Measurements from ENCODE around the gene SERTAD2.
A peak's percentile ranks its signal among the peaks of the same experiment; 100 is the strongest.

The SERTAD2 gene

DNA sequence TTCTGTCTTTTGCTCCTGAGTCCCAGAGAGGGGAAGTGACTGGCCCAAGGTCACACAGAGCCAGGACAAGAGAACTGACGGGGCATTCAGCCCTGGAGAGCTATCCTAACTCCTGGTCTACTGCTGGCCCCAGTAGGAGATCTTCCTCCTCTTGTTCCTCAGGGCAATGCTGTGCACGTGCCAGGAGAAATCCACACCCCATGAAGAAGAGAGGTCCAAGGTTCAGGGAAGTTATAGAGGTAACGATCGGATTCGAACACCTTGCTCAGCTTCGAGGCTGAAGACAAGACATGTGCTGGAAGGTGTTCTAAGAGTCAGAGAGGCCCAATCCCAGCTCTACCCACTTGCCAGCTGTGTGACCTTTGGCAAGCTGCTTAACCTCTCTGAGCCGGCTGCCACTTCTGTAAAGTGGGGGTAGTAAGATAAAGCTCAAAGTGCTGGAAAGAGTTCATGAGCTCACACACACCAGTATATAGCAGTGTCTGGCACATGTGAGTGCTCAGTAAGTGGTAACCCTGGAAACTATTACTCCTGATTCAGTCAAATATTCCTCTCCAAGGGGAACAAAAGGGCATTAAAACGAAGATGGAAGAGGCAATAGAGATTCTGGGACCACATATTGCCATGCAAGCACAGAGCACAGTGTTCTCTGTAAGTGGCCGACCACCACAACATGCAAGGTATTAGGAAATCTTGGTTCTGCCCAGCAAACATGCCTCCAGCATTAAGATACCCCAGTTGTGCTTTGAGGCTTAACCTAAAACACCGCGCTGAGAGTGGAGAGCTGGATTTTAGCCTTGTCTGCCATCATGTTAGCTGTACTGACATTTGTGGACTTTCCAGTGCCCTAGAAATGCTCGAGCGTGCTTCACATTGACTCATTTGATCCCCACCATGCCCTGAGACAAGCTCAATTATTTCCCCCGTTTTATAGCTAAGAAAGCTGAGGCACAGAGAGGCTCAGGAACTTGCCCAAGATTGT lies 25.6 kb downstream of the SERTAD2 start:
- DNase-seq, result no peak

DNA sequence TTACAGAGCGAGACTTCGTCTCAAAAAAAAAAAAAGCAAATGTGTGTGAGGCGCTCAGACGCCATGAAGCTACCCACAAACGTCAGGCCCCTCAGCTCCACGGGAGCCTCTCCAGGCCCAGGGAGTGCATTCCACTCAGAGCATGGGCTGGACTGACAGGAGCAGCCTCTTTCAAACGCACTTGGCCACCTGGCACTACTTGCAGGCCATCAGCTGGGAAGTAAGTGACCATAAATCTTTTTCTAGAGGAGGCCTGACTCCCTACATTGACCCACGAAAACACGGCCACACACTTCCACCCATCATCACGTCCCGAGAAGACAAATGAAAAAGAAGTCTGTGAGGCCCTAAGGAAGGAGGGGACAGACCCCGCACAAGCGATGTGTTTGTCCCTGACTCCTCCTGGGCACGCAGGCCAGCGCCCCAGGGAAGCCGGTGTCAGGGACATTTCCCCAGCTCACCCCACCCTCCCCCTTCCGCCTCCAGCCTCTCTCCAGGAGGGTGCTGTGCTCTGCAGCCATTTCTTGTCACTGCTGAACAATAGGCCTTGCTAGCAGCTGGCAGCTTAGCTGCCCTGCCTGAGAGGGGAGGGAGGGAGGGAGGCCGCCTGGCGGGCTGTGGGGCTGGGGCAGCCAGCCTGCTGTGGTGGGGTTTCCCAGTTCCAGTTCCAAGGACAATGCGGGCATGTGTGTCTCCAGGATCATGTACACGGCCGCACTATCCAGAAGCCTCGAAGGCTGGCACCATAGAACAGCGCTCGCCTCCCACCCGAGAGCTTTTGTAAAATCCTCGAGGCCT lies 26.6 kb downstream of the SERTAD2 start:
- no peak for DNase-seq

DNA sequence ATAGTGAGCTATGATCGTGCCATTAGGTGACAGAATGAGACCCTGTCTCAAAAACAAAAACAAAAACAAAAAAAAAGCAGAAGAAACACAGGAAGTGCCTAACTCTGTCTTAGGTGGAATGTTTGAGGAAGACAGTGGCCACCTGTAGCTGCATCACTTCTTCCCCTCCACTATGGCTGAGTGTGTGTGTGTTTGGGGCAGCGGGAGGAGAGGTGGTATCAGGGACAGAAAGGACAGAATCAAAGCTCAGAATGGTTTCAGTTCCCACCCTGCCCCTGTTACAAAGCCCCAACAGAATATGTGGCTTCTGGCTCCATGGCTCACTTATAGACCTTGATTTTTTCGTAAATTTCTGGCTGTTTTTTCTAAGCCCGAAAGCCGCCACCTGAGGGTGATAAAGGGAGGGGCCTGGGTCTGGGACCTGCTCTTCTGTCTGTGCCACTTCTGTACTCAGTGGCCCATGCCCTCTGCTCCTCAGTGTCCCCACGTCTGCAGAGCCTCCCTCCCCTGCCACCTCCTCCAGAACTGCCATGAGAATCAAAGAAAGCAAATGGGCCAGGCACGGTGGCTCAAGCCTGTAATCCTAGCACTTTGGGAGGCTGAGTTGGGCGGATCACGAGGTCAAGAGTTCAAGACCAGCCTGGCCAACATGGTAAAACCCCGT lies 27.4 kb downstream of the SERTAD2 start:
- no peak for DNase-seq

DNA sequence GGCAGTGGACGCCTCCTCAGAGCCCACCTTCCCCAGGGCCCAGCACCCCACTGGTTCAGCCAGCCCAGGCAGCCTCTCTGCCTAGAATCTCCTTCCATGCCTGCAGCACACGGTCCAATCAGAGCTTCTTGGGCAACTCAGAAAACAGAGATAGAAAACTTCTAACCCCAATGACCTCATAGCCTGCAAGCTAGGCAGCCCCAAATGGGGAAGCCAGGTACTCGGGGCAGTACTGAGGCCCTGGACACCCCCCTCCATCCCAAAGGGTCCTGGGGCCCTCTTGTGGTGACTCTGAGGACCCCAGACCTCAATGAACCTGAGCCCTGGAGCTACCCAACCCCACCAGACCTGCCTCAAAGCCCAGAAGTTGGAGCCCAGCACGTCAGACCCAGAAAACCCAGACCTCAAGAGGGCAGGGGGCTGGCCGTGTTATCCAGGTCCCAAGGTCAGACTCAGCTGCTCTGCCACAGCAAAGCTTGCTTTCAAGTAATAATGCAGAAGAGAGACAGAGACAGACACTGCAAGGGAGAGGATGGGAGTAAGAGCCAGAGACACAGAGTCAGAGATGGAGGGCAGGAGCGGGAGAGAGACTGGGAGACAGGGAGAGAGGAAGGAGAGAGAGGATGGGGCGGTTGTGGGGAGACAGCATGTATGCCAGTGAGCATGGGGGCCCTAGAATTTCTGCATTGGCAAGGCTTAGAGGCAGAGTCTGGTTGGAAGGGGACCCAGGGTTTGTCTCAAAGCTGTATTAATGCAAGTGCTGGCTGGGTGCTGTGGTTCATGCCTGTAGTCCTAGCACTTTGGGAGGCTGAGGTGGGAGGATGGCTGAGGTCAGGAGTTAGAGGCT lies 28.2 kb downstream of the SERTAD2 start:
- DNase-seq, result no peak

DNA sequence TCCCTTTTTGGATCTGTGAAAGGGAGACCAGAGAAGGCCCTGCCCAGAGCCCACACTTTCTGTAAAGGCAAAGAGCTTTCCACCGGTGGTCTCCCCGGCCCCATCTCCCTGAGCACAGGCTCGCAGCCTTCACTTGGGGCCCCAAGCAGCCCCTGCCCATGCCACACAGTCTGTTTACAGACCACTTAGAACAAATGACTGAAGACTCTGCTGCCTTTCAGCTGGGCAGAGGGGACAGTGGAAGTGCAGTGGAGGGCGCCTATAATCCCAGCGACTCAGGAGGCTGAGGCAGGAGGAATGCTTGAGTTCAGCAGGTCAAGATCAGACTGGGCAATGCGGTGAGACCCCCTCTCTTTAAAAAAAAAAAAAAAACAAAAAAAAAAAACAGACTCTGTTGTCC lies 28.9 kb downstream of the SERTAD2 start:
- no peak for DNase-seq

DNA sequence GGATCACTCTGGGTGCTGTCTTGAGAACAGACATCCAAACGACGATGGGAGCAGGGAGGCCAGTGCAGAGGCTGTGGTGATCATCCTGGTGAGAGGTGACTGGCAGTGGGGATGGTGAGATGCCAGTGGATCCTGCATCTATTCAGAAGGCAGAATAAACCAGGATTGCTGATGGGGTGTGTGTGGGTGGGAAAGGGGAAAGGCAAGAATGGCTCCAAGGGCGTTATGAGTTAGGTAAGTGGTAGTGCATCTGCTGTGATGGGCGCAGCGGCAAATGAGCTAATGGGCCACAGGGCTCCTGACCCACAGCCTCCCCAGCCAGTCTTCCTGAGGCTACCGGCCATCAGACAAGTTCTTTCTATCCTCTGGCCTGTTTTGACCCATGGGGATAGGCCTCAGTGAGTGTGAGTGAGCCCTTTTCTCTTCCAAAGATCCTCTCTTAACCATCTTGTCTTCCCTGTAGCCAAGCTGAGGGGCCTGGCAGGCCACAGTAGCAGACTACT lies 29.6 kb downstream of the SERTAD2 start:
- DNase-seq, result no peak

DNA sequence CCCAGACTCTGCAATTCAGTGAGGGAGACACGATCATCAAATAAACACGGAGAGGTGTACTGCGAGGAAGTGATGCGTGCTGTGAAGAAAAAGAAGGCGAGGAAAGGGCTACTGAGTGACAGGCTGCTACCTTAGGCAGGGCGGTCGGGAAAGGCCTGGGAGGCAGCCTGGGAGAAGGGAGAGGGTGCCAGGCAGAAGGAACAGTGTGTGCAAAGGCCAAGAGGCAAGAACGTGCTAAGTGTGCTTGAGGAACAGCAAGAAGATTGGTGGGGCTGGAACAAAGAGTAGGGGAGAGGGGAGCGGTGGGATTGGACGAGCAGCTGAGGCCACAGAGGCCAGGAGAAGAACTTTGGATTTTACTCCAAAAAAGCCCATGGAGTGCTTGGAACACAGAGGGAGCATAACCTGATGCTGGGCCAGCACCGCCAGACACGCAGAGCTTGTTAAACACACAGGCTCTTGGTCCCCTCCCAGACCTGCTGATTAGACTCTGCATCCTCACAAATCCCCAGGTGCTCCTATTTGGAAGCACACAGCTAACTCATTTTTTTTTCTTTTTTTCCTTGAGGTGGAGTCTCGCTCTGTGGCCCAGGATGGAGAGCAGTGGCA lies 30.4 kb downstream of the SERTAD2 start:
- DNase-seq, result no peak

DNA sequence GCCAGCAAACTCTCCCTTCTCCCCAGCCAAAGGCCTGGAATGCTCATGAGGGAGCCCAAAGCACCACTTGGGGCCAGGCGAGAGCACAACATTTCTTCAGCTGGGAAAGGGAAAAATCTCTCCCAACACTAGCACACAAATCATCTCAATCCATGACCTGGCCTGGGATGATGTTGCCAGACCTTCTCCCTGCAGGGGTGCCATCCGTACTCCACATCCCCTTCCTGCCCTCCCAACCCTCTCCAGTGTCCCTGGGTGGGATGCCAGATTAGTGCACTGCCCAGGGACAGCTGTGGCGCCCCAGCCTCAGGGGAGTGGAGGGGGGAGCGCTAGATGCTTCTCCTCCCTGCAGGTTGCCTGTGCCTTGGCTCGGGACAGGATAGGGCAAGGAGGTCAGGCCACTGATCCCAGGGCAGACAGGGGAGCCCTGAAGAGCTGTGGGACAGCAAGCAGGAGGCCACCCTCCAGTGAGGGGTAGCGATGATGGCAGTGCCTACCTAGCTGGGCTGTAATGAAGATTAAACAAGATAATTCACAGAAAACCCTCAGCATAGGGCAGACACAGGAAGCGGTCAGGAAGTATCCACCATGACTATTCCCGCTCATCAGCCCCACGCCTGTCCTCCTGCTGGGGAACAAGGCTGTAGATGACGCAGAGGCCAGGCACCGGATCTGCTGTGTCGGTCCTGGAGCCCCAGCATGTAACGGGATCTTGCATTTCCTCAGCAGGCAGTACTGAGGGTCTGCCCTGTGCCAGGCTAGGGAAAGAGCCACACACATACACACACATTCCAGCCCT lies 31.1 kb downstream of the SERTAD2 start:
- no peak for DNase-seq

DNA sequence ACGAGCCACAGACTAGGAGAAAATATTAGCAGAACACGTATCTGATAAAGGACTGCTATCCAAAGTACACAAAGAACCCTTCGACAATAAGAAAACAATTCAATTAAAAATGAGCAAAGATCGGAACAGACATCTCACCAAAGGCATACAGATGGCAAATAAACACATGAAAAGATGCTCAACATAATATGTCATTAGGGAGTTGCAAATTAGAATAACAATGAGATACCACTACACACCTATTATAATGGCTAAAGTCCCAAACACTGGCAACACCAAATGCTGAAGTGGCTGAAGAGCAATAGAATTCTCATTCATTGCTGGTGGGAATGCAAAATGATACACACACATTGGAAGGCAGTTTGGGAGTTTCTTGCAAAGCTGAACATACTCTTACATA lies 33.1 kb downstream of the SERTAD2 start:
- DNase-seq, result no peak

DNA sequence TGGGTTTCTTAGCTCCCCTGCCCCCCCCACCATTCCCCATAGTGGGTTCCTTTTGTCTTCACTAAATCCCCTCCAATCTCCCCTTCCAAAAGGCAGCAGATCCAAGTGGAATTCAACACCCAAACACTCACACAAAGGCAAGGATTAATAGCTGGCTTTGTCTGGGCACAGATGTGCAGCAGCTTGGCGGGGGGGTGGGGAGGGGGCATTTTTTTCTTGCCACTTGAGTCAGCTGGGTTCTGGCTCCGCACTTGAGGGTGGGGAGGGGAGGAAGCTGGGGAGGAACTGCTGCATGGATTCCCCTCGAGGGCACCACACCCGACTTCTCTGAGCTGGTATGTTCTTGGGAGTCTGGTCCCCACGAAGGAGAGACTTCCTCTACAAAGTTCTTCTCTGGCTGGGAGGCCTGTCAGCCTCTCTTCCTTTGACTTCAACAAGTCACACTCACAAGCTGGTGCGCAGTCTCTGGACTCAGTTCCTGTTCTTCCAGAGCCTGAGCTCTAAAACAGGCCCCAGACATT lies 36.0 kb downstream of the SERTAD2 start:
- DNase-seq, result no peak

DNA sequence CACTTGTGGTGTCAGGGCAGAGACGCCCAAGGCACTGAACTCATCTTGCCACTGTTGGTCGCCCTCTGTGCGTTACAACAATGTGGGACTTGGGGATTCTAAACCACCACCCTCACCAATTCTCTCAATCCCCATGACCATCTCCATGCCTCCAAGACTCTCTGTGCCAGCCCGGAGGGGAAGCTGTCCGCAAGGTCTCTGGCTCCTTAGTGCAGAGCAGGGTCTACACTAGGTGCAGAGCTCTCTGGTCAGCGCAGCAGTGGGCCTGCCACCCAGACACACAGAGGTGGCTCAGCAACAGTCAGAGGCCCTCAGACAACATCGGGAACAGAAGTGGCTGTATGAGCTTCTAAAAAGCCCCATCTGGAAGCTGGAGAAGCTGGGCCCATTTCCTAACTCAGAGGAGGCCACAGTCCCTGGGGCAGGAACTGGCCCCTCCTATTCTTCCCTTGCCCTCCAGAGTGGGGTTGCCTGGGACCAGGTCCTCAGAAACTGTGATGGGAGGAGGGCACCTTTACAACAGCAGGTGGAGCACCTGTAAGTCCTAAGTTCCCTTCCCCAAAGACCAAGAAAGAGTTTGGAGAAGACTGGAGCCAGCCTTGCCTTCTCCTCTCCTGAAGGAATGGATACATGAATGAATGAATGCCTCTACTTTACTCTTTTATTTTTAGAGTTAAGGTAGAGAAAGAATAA lies 37.7 kb downstream of the SERTAD2 start:
- no peak for DNase-seq

DNA sequence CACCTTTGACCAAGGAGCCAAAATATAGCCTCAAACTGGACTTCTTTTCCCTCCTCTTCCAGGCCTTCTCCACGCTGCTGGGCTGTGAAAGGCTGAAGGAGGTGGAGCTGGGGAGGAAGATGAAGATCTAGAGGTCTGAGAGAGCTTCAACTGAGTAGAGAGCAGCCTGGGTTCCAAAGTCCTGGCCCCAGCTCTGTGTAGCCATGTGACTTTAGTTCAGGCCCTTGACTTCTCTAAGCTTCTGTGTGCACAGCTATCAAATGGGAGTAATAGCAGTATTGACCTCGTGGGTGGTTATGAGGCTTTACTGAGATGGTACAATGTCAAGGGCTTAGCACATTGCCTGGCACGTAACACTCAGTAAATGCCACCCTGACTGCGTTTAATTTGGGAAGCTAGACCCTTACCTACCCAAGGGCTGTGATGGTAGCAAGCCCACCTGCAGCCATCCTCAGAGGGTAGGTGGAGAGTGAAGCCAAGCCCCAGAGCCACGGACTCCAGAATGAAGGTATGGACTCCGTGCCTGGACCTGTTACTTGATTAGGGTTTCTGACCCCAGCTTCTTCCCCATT lies 38.4 kb downstream of the SERTAD2 start:
- DNase-seq, result no peak

DNA sequence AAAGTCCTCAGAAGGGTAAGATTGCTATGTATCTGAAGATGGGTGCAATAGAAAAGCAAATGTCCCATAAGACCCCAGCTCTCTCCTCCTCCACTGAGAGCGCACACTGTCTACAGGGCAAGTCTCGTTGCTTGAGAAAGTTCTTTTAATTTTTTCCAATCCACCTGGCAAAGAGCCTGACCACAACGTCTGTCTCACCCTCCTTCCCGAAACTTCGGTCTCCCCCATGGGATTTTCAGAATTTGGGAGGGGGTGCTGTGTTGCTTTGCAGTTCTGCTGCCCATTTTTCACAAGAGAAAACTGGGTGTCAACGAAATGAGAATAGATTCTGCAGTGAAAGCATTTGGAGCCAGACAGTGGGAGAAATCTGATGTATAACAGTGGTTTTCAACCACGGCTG lies 40.4 kb downstream of the SERTAD2 start:
- no peak for DNase-seq

DNA sequence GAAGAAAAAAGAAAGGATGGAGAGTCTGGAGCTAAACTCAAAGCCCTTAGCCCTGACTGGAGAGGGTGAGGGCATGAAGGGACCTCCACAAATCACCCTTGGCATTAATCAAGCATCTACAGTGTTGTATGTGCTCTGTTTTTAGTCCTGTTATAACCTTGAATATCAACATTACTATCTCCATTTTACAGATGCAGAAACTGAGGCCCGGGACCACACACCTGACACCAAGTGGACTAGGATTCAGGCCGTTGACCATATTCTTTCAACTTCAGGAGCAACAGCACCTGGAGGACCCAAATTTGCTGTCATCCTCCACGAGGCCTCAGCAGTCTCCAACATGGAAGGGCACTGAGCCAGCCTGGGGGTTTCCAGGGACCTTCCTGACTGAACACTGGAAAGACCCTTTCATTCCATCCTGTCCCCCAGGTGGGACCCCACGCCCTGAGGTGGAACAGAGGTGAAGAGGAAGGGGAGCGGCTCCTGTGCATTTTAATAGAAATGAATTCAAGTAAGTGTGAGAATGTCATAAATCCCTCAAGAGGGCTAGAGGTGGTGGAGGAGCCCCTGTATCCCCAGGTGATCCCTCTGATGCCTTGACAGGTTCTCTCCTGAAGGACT lies 41.0 kb downstream of the SERTAD2 start:
- no peak for DNase-seq

DNA sequence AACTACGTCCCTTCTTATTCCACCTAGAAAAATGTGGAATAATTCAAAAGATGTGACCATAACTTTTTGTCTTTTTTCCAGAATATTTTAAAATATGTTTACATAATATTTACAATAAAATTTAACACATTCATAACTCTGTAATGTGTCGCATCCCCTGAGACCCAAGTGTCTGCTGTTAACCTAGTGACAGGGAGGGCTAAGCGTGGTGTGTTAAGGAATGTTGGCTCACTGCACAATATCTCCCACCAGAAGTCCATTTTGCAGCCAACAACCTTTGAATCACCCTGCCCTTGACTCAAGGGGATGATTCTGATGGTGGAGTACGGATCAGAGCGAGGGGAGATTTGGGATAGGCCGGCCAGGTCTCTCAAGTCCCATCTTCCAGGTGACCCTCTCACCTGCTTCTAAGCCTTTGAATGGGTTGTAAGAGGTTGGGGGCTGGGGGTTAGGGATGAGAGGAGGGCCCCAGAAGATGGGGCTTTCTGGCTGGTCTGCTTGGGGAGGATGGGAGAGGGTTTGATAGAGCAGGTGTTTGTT lies 43.3 kb downstream of the SERTAD2 start:
- no peak for DNase-seq

DNA sequence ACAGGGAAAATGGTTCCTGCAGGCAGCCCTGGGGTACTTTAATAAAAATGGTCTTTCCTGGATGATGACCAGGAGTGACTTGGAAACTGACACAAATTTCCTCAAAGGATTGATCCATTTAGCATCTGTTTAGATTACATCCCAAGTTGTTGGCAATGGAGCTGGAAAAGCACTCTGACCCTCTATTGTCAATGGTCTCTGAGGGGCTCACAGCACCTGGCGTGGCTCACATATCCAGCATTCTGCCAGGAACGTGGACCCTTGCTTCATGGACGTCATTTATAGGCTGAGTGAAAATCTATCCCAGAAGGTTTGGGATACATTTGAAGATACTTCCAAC lies 43.8 kb downstream of the SERTAD2 start:
- no peak for DNase-seq

DNA sequence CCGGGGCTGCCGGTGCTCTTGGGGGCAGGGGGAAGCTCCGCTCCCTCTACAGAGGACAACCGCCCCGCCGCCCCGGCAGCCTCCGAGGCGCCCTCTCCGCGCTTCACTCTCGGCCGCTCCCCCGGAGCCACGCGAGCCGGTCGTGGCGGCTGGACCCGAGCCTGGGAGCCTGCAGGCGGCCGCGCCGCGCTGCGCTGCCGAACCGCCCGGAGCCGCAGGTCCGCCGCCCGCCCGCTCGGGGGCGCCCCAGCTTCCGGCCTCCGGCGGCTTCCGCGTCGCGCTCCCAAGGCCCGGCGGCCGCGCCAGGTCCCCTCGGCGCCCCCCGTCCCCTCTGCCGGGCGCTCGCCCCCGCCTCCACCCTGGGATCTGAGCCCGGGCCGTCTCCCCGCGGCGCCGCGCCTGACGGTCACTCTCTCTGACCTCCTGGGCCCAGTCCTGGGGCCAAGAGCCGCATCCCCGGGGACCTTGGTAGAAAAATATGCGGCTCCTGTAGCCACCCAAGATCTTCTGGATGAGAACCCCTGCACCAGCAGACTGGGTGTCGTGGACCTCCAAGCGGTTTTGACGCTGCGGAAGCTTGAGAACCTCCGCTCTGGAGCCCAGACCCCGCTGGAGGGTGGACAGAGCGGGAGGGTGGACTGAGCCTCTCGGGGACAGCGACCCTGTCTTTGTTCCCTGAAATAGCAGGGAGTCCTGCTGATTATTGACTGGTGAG lies 44.3 kb downstream of the SERTAD2 start:
- DNase-seq, result peak; percentile 75 to 84

DNA sequence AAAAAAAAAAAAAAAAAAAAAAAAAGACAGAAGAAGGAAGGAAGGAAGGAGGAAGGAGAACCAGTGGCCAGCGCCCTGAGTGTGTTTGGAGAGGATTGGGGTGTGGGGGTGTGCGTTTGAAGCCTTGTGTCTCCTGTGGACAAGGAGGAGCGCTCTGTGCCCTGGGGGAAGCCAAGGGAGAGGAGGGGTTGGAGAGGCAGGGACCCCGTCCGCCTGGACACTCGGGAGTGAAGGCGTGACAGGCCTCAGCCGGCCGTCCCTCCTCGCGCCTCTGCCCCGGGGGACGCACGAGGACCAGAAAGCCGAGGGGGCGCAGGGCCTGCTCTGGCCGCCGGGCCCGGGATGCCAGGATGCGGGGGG lies 44.9 kb downstream of the SERTAD2 start:
- DNase-seq, result no peak
